H1 (cell line): ENCODE measurements around the gene MZF1. TPM values are rescaled to one million over a fixed set of nuclear protein-coding genes. Genes with fewer than 3 reads are reported as not detected.

Source experiments
- KDM5A ChIP-seq: fragments of 200-600 bp; IDR thresholded peaks from 2 replicates; pipeline ENCODE4 v1.7.1; 2012; ENCODE audit warnings: mild to moderate bottlenecking, low read length, inconsistent platforms, mixed read lengths
- SAP30 ChIP-seq: fragments of 300-600 bp; sonication (generic); IDR thresholded peaks from 2 replicates; pipeline ENCODE4 v1.7.1; 2012; ENCODE audit warnings: low read length, moderate library complexity, mild to moderate bottlenecking, inconsistent platforms; ENCODE audit not compliant: insufficient read depth, insufficient replicate concordance
- polyA plus RNA-seq, 7 experiments: library from polyadenylated mRNA; depleted of rRNA in 3 of 7; stranded (reverse) in 5 of 7; unstranded in 2 of 7; fragments of >200 nt in 5 of 7; fragments of 200-250 nt in 2 of 7; gene quantifications; 1 replicate in 5 of 7; 2 replicates in 1 of 7; 4 replicates in 1 of 7; pipeline versions ENCODE4 v1.2.1 to v1.2.3, GENCODE V29; 2011 to 2013; ENCODE audit warnings: missing spikeins in 2 of 7, mixed read lengths in 2 of 7
- total RNA-seq: library from RNA; stranded (reverse); fragmentation: NEBNext Ultra II Directional; extraction: Animal tissue kit (Norgen Biotek cat#: 25700); gene quantifications from 2 replicates; pipeline ENCODE4 v1.2.1, GENCODE V29; 2021
- TF ChIP-seq, protein P1 (sequence below): fragments of 300-600 bp; sonication (generic); IDR thresholded peaks from 2 replicates; pipeline ENCODE4 v1.7.1; 2012; ENCODE audit warnings: low read length, moderate library complexity, mild to moderate bottlenecking, inconsistent platforms; ENCODE audit not compliant: insufficient replicate concordance

The MZF1 gene
- total and polyA plus RNA-seq, 2 of the 8 experiments (the other 6 are each of a cell fraction or from before 2014, with no cell fraction given), result 15.2 to 25.0 TPM

DNA sequence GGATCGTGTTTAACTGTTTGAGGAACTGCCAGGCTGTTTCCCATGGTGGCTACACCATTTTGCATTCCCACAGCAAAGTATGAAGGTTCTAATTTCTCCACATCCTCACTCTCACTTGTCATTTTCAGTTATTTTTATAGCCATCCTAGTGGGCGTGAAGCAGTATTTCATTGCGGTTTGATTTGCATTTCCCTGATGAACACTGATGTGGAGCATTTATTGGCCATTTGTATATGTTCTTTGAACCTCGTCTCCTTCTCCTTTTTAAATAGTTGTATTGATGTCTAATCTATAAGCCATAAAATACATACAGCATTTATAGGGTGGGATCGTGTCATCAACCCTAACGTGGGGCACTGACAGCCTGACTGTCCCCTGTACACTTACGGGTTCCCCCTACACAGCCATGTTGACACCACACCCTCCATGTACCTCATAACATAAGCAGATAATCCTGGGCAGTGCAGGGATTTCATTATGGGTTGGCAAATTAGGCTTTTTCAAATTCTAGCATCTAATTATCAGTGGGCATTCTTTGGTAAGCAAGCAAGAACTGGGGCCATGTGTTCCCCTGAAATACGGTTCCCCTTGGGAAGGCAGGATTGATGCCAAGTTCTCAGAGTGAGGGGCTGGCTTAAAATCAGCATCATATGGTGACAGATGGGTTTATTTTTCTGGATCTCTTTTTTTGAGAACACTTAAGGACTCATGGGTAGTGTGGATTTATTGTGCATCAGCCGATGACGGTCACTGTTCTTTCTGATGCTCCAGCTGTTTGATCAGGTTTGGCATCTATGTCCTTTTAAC lies 41.9 kb downstream of the MZF1 start (continued):
- TF ChIP-seq, protein P1, sequence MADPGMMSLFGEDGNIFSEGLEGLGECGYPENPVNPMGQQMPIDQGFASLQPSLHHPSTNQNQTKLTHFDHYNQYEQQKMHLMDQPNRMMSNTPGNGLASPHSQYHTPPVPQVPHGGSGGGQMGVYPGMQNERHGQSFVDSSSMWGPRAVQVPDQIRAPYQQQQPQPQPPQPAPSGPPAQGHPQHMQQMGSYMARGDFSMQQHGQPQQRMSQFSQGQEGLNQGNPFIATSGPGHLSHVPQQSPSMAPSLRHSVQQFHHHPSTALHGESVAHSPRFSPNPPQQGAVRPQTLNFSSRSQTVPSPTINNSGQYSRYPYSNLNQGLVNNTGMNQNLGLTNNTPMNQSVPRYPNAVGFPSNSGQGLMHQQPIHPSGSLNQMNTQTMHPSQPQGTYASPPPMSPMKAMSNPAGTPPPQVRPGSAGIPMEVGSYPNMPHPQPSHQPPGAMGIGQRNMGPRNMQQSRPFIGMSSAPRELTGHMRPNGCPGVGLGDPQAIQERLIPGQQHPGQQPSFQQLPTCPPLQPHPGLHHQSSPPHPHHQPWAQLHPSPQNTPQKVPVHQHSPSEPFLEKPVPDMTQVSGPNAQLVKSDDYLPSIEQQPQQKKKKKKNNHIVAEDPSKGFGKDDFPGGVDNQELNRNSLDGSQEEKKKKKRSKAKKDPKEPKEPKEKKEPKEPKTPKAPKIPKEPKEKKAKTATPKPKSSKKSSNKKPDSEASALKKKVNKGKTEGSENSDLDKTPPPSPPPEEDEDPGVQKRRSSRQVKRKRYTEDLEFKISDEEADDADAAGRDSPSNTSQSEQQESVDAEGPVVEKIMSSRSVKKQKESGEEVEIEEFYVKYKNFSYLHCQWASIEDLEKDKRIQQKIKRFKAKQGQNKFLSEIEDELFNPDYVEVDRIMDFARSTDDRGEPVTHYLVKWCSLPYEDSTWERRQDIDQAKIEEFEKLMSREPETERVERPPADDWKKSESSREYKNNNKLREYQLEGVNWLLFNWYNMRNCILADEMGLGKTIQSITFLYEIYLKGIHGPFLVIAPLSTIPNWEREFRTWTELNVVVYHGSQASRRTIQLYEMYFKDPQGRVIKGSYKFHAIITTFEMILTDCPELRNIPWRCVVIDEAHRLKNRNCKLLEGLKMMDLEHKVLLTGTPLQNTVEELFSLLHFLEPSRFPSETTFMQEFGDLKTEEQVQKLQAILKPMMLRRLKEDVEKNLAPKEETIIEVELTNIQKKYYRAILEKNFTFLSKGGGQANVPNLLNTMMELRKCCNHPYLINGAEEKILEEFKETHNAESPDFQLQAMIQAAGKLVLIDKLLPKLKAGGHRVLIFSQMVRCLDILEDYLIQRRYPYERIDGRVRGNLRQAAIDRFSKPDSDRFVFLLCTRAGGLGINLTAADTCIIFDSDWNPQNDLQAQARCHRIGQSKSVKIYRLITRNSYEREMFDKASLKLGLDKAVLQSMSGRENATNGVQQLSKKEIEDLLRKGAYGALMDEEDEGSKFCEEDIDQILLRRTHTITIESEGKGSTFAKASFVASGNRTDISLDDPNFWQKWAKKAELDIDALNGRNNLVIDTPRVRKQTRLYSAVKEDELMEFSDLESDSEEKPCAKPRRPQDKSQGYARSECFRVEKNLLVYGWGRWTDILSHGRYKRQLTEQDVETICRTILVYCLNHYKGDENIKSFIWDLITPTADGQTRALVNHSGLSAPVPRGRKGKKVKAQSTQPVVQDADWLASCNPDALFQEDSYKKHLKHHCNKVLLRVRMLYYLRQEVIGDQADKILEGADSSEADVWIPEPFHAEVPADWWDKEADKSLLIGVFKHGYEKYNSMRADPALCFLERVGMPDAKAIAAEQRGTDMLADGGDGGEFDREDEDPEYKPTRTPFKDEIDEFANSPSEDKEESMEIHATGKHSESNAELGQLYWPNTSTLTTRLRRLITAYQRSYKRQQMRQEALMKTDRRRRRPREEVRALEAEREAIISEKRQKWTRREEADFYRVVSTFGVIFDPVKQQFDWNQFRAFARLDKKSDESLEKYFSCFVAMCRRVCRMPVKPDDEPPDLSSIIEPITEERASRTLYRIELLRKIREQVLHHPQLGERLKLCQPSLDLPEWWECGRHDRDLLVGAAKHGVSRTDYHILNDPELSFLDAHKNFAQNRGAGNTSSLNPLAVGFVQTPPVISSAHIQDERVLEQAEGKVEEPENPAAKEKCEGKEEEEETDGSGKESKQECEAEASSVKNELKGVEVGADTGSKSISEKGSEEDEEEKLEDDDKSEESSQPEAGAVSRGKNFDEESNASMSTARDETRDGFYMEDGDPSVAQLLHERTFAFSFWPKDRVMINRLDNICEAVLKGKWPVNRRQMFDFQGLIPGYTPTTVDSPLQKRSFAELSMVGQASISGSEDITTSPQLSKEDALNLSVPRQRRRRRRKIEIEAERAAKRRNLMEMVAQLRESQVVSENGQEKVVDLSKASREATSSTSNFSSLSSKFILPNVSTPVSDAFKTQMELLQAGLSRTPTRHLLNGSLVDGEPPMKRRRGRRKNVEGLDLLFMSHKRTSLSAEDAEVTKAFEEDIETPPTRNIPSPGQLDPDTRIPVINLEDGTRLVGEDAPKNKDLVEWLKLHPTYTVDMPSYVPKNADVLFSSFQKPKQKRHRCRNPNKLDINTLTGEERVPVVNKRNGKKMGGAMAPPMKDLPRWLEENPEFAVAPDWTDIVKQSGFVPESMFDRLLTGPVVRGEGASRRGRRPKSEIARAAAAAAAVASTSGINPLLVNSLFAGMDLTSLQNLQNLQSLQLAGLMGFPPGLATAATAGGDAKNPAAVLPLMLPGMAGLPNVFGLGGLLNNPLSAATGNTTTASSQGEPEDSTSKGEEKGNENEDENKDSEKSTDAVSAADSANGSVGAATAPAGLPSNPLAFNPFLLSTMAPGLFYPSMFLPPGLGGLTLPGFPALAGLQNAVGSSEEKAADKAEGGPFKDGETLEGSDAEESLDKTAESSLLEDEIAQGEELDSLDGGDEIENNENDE, result no peak
- TF ChIP-seq SAP30 (no peak), KDM5A (no peak)
- TF ChIP-seq, all 59 proteins: peak for 0
